ENCODE data around the gene CACYBP. TPM values are rescaled to one million over a fixed set of nuclear protein-coding genes. Genes with fewer than 3 reads are reported as not detected.

Gene CACYBP
- total RNA-seq, 1 experiment from 2014 or later: 137 TPM

DNA sequence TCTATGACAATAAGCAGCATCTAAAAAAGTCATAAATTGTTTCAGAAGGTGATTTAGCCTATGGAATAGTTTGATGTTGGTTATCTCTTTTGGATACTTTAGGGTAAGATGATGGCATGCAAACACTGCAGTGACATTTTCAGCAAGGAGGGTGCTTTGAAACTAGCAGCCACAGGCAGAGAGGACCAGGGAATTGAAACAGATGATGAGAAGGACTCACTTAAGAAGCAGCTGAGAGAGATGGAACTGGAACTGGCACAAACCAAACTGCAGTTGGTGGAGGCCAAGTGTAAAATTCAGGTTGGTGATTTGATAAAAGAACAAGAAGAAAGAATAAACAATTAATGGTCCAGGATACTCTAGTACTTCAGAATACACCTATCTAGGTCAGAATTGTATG, 11.2 kb upstream of the CACYBP start:
- in situ Hi-C loops (cut with HindIII; ENCODE audit: low pct_unique_long_range_greater_than_20kb, low sequenced_read_pairs): no loop called here
- peaks cover 9% of the 10 kb centered on the region for H3K4me1 ChIP-seq (ENCODE audit: control insufficient read depth, insufficient read depth, low read length)
- ATAC-seq (no peak), DNase-seq (ENCODE audit: low read depth, low spot score) (no peak)
- H3K27me3 ChIP-seq (ENCODE audit: control insufficient read depth, insufficient read depth, low read length): no peaks in the 10 kb centered on the region
- H3K4me3 ChIP-seq (ENCODE audit: low read depth in 2 of 2, low read length in 2 of 2): no peak overlapping the region
- H3K27ac ChIP-seq (ENCODE audit: low read length): no peak overlapping the region
- BruUV-seq (replicated peaks): no TSS peak
- TF ChIP-seq, protein P1, sequence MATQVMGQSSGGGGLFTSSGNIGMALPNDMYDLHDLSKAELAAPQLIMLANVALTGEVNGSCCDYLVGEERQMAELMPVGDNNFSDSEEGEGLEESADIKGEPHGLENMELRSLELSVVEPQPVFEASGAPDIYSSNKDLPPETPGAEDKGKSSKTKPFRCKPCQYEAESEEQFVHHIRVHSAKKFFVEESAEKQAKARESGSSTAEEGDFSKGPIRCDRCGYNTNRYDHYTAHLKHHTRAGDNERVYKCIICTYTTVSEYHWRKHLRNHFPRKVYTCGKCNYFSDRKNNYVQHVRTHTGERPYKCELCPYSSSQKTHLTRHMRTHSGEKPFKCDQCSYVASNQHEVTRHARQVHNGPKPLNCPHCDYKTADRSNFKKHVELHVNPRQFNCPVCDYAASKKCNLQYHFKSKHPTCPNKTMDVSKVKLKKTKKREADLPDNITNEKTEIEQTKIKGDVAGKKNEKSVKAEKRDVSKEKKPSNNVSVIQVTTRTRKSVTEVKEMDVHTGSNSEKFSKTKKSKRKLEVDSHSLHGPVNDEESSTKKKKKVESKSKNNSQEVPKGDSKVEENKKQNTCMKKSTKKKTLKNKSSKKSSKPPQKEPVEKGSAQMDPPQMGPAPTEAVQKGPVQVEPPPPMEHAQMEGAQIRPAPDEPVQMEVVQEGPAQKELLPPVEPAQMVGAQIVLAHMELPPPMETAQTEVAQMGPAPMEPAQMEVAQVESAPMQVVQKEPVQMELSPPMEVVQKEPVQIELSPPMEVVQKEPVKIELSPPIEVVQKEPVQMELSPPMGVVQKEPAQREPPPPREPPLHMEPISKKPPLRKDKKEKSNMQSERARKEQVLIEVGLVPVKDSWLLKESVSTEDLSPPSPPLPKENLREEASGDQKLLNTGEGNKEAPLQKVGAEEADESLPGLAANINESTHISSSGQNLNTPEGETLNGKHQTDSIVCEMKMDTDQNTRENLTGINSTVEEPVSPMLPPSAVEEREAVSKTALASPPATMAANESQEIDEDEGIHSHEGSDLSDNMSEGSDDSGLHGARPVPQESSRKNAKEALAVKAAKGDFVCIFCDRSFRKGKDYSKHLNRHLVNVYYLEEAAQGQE (IDR thresholded peaks at IDR 0.05; ENCODE audit: insufficient read depth in 1 of 2, low read depth in 2 of 2, low read length in 1 of 2): no peak
- TF ChIP-seq SIN3A (IDR thresholded peaks at IDR 0.05; ENCODE audit: borderline replicate concordance, insufficient read depth, low read depth, low read length): no peak
- TF ChIP-seq TCF7L2 (IDR thresholded peaks at IDR 0.05; ENCODE audit: low read depth, low read length): no peak
- no peak for TF ChIP-seq POLR2AphosphoS5 (IDR thresholded peaks at IDR 0.05; ENCODE audit: low read depth, low read length)
- TF ChIP-seq, protein P2, sequence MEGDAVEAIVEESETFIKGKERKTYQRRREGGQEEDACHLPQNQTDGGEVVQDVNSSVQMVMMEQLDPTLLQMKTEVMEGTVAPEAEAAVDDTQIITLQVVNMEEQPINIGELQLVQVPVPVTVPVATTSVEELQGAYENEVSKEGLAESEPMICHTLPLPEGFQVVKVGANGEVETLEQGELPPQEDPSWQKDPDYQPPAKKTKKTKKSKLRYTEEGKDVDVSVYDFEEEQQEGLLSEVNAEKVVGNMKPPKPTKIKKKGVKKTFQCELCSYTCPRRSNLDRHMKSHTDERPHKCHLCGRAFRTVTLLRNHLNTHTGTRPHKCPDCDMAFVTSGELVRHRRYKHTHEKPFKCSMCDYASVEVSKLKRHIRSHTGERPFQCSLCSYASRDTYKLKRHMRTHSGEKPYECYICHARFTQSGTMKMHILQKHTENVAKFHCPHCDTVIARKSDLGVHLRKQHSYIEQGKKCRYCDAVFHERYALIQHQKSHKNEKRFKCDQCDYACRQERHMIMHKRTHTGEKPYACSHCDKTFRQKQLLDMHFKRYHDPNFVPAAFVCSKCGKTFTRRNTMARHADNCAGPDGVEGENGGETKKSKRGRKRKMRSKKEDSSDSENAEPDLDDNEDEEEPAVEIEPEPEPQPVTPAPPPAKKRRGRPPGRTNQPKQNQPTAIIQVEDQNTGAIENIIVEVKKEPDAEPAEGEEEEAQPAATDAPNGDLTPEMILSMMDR (IDR thresholded peaks at IDR 0.05): no peak
- no peaks in the 10 kb centered on the region for H3K36me3 ChIP-seq (ENCODE audit: control insufficient read depth, insufficient read depth, low read length)
- H3K9me3 ChIP-seq (ENCODE audit: control insufficient read depth, insufficient read depth, low read depth, low read length): no peaks in the 10 kb centered on the region
- ChIA-PET CTCF (no interaction called here), POLR2A (no interaction called here)
- intact Hi-C loops (cut with micrococcal nuclease; ENCODE audit: unreplicated experiment): no loop called here

- intact Hi-C loops (cut with micrococcal nuclease; ENCODE audit: unreplicated experiment): no loop called here
- H3K4me1 ChIP-seq (ENCODE audit: control insufficient read depth, insufficient read depth, low read length): peaks cover 9% of the 10 kb centered on the region
- ChIA-PET POLR2A (no interaction called here), CTCF (no interaction called here)
- no TSS peak for BruUV-seq (replicated peaks)
- TF ChIP-seq, protein P2 (IDR thresholded peaks at IDR 0.05): no peak
- TF ChIP-seq SIN3A (IDR thresholded peaks at IDR 0.05; ENCODE audit: borderline replicate concordance, insufficient read depth, low read depth, low read length) (no peak), POLR2AphosphoS5 (IDR thresholded peaks at IDR 0.05; ENCODE audit: low read depth, low read length) (no peak), TCF7L2 (IDR thresholded peaks at IDR 0.05; ENCODE audit: low read depth, low read length) (no peak)
- no peaks in the 10 kb centered on the region for H3K36me3 ChIP-seq (ENCODE audit: control insufficient read depth, insufficient read depth, low read length)
- H3K27ac ChIP-seq (ENCODE audit: low read length): no peak overlapping the region
- no peaks in the 10 kb centered on the region for H3K9me3 ChIP-seq (ENCODE audit: control insufficient read depth, insufficient read depth, low read depth, low read length)
- H3K27me3 ChIP-seq (ENCODE audit: control insufficient read depth, insufficient read depth, low read length): no peaks in the 10 kb centered on the region
- in situ Hi-C loops (cut with HindIII; ENCODE audit: low pct_unique_long_range_greater_than_20kb, low sequenced_read_pairs): no loop called here
- DNase-seq (ENCODE audit: low read depth, low spot score) (no peak), ATAC-seq (no peak)
- H3K4me3 ChIP-seq (ENCODE audit: low read depth in 2 of 2, low read length in 2 of 2): no peak overlapping the region
Measured at GRCh38 chr1:174988986-174989385, 10.8 kb upstream of the CACYBP start.

All from Panc1 (cell line).